ENCODE data around the gene CMIP.
A peak's percentile ranks its signal among the peaks of the same experiment; 100 is the strongest.

The CMIP gene

DNA sequence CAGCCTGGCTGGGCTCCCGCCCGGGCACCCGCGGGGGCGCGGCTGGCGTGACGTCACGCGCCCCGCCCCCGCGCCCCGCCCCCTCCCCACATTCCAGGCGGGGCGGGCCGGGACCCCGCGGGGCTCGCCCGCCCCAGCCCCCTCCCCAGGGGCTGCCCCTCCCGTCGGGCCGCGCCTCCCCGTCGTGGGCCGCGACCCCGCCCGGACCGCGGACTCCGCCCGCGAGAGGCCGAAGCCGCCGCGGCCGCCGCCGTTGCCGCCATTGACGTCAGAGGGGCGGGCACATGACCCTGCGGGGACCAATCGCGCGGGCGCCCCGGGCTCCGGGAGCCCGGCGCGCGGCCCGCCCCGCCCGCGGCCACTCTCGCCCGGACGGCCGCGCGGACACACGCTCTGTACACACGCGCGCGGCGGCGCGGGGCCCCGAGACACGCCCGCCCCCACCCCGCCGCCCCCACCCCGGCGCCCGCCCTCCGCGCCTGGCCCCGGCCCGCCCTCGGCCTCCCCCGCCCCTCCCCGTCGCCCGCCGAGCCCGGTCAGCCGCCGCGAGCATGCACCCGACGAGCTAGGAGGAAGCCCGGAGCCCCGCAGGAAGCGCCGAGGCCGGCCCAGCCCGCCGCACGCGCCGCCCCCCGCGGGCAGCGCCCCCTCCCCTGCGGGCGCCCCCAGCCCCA, at the start of gene CMIP:
TSS of gene CMIP (plus strand) at position 361 of the 674 bp plus-strand sequence.
- Mint-ChIP-seq H3K4me1 (peaks cover 47% of the 10 kb centered on the region), H3K4me3 (peak within 1 kb of the TSS; percentile 92 to 93 (median 92)), H3K27me3 (ENCODE audit: low read depth) (peaks cover 26% of the 10 kb centered on the region), H3K9me3 (no peaks in the 10 kb centered on the region), H3K36me3 (ENCODE audit: low read depth) (no peaks in the 10 kb centered on the region), H3K27ac (peak within 1 kb of the TSS; percentile 84 to 96 (median 93))
- TF ChIP-seq, protein P1, sequence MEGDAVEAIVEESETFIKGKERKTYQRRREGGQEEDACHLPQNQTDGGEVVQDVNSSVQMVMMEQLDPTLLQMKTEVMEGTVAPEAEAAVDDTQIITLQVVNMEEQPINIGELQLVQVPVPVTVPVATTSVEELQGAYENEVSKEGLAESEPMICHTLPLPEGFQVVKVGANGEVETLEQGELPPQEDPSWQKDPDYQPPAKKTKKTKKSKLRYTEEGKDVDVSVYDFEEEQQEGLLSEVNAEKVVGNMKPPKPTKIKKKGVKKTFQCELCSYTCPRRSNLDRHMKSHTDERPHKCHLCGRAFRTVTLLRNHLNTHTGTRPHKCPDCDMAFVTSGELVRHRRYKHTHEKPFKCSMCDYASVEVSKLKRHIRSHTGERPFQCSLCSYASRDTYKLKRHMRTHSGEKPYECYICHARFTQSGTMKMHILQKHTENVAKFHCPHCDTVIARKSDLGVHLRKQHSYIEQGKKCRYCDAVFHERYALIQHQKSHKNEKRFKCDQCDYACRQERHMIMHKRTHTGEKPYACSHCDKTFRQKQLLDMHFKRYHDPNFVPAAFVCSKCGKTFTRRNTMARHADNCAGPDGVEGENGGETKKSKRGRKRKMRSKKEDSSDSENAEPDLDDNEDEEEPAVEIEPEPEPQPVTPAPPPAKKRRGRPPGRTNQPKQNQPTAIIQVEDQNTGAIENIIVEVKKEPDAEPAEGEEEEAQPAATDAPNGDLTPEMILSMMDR (IDR thresholded peaks at IDR 0.05; ENCODE audit: unreplicated experiment in 3 of 3) = no peak

DNA sequence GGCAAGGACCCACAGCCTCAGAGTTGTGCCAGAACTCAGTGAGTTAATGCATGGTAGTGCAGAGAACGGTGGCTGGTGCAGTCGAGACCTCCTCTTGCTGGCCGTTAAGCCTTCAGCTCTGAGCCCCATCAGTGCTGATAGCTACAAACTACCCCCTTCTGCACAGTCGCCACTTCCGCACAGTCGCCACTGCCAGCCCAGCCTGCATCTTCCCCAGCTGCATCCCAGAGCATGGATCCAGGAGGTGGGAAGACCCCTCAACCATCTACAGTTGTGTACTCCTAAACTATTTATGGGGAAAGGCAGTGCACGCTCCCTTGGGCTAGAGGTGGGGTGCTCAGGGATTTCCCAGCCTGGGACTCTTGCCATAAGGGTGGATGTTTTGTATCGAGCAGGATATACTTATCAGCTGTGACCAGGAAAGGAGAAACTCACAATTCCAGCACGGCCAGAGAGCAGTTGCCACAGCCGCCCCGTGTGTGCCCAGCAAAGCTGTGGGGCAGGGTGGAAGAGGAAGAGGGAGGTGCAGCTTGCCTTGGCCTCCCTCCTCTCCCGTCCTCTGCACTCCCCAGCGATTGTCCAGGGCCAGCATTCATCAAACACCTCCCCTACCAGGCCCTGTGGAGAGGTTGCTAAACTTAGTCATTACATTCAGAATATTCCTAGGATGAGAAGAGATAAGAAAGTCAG, 49.5 kb upstream of the CMIP start:
- H3K4me1 Mint-ChIP-seq = no peaks in the 10 kb centered on the region

DNA sequence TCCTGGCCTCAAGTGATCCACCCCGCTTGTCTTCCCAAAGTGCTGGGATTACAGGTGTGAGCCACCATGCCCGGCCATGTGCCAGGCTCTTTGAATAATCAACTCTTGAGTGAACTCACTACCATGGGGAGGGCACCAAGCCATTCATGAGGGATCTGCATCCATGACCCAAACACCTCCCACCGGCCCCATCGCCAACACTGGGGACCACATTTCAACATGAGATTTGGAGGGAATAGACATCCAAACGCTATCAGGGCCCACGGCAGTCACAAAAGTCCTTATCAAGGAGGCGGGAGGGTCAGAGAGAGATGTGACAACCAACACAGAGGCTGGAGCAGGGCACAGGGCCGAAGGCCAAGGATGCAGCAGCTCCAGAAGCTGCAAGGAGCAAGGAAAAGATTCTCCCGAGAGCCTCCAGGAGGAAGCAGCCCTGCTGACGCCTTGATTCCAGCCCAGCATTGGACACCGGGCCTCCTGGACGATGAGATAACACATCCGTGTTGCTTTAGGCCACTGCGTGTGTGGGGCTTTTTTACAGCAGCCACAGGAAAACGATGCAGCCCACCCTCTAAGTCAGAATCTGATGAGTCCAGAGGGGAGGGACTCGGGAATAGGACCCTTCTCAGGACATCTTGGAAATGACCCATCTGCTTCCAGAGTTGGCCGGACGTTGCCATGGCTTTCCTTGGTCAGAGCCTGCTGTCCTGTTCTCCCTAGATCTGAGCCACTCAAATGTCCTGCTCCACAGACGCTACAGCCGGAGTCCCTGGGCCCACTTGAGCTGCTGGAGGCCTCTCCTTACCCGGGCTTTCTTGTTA, 47.3 kb upstream of the CMIP start:
- H3K27me3 Mint-ChIP-seq (ENCODE audit: low read depth) = peaks cover under 1% of the 10 kb centered on the region
- H3K4me3 Mint-ChIP-seq = no peak overlapping the region
- peaks cover 3% of the 10 kb centered on the region for H3K9me3 Mint-ChIP-seq
- no peak overlapping the region for H3K27ac Mint-ChIP-seq
- TF ChIP-seq, protein P1 (IDR thresholded peaks at IDR 0.05; ENCODE audit: unreplicated experiment in 3 of 3) = no peak
- no peaks in the 10 kb centered on the region for H3K36me3 Mint-ChIP-seq (ENCODE audit: low read depth)
- no peaks in the 10 kb centered on the region for H3K4me1 Mint-ChIP-seq

More for the DNA sequence above, 49.5 kb upstream of the CMIP start:
- no peaks in the 10 kb centered on the region for H3K27me3 Mint-ChIP-seq (ENCODE audit: low read depth)
- H3K27ac Mint-ChIP-seq = no peak overlapping the region
- no peak overlapping the region for H3K4me3 Mint-ChIP-seq
- peaks cover 10% of the 10 kb centered on the region for H3K36me3 Mint-ChIP-seq (ENCODE audit: low read depth)
- peaks cover 3% of the 10 kb centered on the region for H3K9me3 Mint-ChIP-seq
- TF ChIP-seq, protein P1 (IDR thresholded peaks at IDR 0.05; ENCODE audit: unreplicated experiment in 3 of 3) = no peak

DNA sequence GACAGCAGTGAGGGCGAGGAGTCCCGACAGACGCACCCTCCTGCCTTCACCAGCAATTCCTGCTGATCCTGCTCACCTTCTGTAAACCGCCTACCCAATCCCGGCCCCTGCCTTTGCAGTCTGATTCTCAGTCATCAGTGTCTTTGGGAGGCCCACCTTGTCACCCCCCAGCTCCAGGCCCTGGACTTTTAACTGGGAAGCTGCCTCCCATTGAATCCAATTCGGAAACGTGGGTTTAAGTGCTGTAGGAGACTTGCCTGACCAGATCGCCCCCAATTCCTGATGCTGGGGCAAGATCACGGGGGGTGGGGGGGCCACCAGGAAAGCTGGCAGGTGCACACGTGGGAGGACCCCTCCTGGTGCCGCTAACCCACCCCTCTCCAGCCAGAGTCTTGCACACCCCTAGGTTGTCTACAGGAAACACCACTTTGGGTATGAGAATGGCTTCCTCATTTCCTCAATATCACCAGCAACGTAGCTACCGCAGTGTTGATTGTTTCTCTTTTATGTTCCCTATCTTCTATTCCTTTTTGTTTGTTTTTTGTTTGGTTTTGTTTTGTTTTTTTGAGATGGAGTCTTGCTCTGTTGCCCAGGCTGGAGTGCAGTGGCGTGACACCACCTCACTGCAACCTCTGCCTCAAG, 46.6 kb upstream of the CMIP start:
- H3K4me1 Mint-ChIP-seq = no peaks in the 10 kb centered on the region
- H3K9me3 Mint-ChIP-seq = peaks cover 3% of the 10 kb centered on the region
- H3K36me3 Mint-ChIP-seq (ENCODE audit: low read depth) = no peaks in the 10 kb centered on the region
- H3K27me3 Mint-ChIP-seq (ENCODE audit: low read depth) = peaks cover 3% of the 10 kb centered on the region
- TF ChIP-seq, protein P1 (IDR thresholded peaks at IDR 0.05; ENCODE audit: unreplicated experiment in 3 of 3) = no peak
- H3K4me3 Mint-ChIP-seq = no peak overlapping the region
- H3K27ac Mint-ChIP-seq = no peak overlapping the region

DNA sequence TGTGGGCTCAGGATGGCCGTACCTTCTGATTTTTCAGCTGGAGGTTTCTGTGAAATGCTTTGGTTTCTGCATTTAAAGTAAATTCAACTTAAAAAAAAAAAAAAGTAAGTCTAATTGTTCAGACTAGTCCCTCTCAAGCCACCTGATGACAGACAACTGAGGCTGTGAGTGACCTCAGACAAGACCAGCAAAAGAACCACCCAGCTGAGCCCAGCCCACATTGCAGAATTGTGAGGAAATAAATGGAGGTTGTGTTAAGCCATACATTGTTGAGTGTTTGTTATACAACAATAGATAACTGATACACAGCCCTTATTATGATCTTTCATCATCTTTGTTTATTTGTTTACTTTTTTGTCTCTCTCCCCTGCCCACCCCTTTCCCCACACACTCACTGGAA, 44.7 kb upstream of the CMIP start:
- Mint-ChIP-seq H3K9me3 (no peaks in the 10 kb centered on the region), H3K27ac (no peak overlapping the region)
- TF ChIP-seq, protein P1 (IDR thresholded peaks at IDR 0.05; ENCODE audit: unreplicated experiment in 3 of 3) = no peak

More for the DNA sequence above, 44.7 kb upstream of the CMIP start:
- no peaks in the 10 kb centered on the region for H3K4me1 Mint-ChIP-seq
- no peak overlapping the region for H3K4me3 Mint-ChIP-seq
- no peaks in the 10 kb centered on the region for H3K36me3 Mint-ChIP-seq (ENCODE audit: low read depth)
- peaks cover 9% of the 10 kb centered on the region for H3K27me3 Mint-ChIP-seq (ENCODE audit: low read depth)
